ENCODE results near the gene AK5. TPM values are rescaled to one million over a fixed set of nuclear protein-coding genes. Genes with fewer than 3 reads are reported as not detected.

Gene AK5
- total and polyA plus RNA-seq, 3 experiments from 2014 or later: 0.46 to 3.4 (median 1.1) TPM

DNA sequence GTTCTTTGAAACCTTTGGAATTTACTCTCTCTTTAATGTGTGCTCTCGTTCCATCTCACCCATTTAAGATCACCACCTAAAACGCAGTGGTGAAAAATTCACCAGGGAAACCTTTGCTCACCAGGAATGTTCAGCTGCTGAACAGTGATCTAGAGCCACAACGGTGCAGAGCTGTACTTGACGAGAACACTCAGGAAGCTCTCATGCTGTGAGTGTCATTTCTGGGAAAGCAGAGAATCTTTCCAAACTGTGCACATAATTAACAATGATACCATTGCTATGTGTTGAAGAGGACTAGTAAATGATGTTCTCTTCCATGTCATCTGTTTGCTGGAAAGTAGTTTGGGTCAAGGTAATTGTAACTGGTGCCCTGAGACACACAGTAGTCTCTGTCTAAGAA is 283.5 kb downstream of the AK5 start:
- Histone ChIP-seq H3K27me3 (ENCODE audit: insufficient read depth, low read length, poor library complexity, severe bottlenecking) (no peaks in the 10 kb centered on the region), H3K36me3 (ENCODE audit: insufficient read depth, low read length) (peaks cover 13% of the 10 kb centered on the region), H3K9me3 (ENCODE audit: low read length) (no peaks in the 10 kb centered on the region), H3K4me1 (ENCODE audit: insufficient read depth, low read length) (no peaks in the 10 kb centered on the region), H3K4me3 (ENCODE audit: low read length) (no peak overlapping the region), H3K27ac (ENCODE audit: low read depth, low read length) (no peak overlapping the region)
- Mint-ChIP-seq H3K9me3 (no peaks in the 10 kb centered on the region), H3K27me3 (no peaks in the 10 kb centered on the region), H3K27ac (peak overlapping the region in 2 of 8 donors; percentile 11 to 33), H3K4me3 (no peak overlapping the region), H3K36me3 (peaks cover 15 to 78% (median 37%) of the 10 kb centered on the region in 3 donors), H3K4me1 (no peaks in the 10 kb centered on the region)
- ChIA-PET CTCF (no interaction called here), POLR2A (no interaction called here)
- DNase-seq: no peak

DNA sequence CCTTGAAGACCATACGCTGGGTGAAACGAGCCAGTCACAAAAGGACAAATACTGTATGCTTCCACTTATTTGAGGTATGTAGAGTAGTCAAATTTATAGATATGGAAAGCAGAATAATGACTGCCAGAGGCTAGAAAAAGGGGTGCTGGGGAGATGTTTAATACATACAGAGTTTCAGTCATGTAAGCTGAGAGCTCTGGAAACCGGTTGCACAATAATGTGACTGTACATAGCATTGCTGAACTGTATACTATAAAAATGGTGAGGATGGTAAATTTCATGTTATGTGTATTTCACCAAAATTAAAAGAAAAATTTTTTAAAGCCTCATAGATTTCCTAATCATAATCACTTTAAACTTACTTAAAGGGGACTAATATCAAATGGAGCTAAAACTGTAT is 289.8 kb downstream of the AK5 start:
- peaks cover 8% of the 10 kb centered on the region for H3K36me3 ChIP-seq (ENCODE audit: insufficient read depth, low read length)
- H3K4me1 ChIP-seq (ENCODE audit: insufficient read depth, low read length): no peaks in the 10 kb centered on the region
- no peaks in the 10 kb centered on the region for H3K4me1 Mint-ChIP-seq
- ChIA-PET POLR2A (interaction anchor here (0.7 kb wide), 1 partner anchor 23 kb away, joined by 7 read pairs; no protein-coding TSS in a partner anchor), CTCF (interaction anchor here (0.7 to 1.0 kb wide), 2 partner anchors 22 to 111 kb away, joined by 3 read pairs; partner anchors contain the start of gene ZZZ3)
- DNase-seq: no peak
- no peak overlapping the region for H3K27ac ChIP-seq (ENCODE audit: low read depth, low read length)
- H3K4me3 ChIP-seq (ENCODE audit: low read length): no peak overlapping the region
- no peak overlapping the region for H3K27ac Mint-ChIP-seq
- H3K27me3 Mint-ChIP-seq: no peaks in the 10 kb centered on the region
- no peak overlapping the region for H3K4me3 Mint-ChIP-seq
- no peaks in the 10 kb centered on the region for H3K9me3 Mint-ChIP-seq
- no peaks in the 10 kb centered on the region for H3K27me3 ChIP-seq (ENCODE audit: insufficient read depth, low read length, poor library complexity, severe bottlenecking)
- peaks cover 12 to 79% (median 36%) of the 10 kb centered on the region in 3 donors for H3K36me3 Mint-ChIP-seq
- no peaks in the 10 kb centered on the region for H3K9me3 ChIP-seq (ENCODE audit: low read length)

DNA sequence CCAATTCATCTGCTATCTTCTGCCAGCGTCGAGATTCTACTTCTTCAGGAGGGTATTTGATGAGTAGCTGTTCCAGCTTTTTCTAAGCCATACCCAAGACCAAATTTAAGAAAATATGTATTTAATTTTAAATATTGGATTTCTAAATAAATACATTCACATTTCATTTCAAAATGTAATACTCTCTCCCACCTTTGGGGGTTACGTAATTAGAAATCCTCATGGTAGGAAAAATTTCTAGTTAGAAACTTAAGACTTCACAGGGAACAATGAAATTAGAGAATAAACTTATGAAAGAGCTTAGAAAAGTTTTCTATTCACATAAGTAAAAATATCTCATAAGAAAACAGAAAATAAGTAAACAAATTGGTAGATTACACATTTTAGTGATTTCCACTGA is 297.7 kb downstream of the AK5 start:
- POLR2A ChIA-PET: no interaction called here

DNA sequence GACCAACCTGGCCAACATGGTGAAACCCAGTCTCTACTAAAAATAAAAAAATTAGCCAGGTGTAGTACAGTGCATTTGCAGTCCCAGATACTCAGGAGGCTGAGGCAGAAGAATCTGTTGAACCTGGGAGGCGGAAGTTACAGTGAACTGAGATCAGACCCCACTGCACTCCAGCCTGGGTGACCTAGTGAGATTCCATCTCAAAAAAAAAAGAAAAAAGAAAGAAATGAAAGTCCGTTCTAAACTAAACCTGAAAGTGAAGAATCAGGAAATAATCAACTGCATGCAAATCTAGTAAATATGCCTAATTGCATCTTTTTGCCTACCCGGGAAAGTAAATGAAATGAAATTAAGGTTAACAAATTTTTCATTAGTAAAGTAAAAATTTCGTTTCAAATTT is 301.1 kb downstream of the AK5 start:
- DNase-seq: no peak

More for the DNA sequence above, 297.7 kb downstream of the AK5 start:
- CTCF ChIA-PET: no interaction called here
- H3K27ac ChIP-seq (ENCODE audit: low read depth, low read length): no peak overlapping the region
- H3K27me3 ChIP-seq (ENCODE audit: insufficient read depth, low read length, poor library complexity, severe bottlenecking): no peaks in the 10 kb centered on the region
- H3K36me3 ChIP-seq (ENCODE audit: insufficient read depth, low read length): peaks cover 12% of the 10 kb centered on the region
- no peaks in the 10 kb centered on the region for H3K9me3 ChIP-seq (ENCODE audit: low read length)
- Mint-ChIP-seq H3K4me3 (no peak overlapping the region), H3K36me3 (peaks cover 5 to 82% (median 18%) of the 10 kb centered on the region in 3 donors), H3K4me1 (no peaks in the 10 kb centered on the region), H3K27ac (peak overlapping the region in 1 of 8 donors; percentile 15), H3K9me3 (no peaks in the 10 kb centered on the region), H3K27me3 (no peaks in the 10 kb centered on the region)
- no peak for DNase-seq
- no peak overlapping the region for H3K4me3 ChIP-seq (ENCODE audit: low read length)
- no peaks in the 10 kb centered on the region for H3K4me1 ChIP-seq (ENCODE audit: insufficient read depth, low read length)

DNA sequence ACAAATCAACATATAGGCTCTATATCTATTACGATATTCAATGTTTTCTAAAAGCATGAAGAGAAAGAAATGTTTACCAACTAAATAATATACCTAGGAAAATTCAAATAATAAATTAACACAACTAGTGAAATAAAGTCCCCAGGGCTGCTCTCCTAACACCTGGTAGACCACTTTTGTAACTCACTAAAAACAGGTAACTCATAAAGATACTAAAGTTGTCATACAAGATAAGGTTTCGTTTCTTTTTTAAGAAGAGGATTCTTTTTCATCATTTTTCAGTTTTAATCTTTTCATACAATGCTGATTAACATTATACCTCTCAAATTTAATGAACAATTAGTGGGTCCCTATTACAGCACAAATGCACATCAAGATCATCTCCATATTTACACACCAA is 301.7 kb downstream of the AK5 start:
- POLR2A ChIA-PET: no interaction called here

More for the DNA sequence above, 301.1 kb downstream of the AK5 start:
- H3K27me3 ChIP-seq (ENCODE audit: insufficient read depth, low read length, poor library complexity, severe bottlenecking): no peaks in the 10 kb centered on the region
- CTCF ChIA-PET: no interaction called here
- peak overlapping the region in 2 of 8 donors; percentile 24 to 57 for H3K27ac Mint-ChIP-seq
- H3K4me3 Mint-ChIP-seq: no peak overlapping the region
- no peak overlapping the region for H3K27ac ChIP-seq (ENCODE audit: low read depth, low read length)
- H3K9me3 ChIP-seq (ENCODE audit: low read length): no peaks in the 10 kb centered on the region
- no peaks in the 10 kb centered on the region for H3K27me3 Mint-ChIP-seq
- no peak overlapping the region for H3K4me3 ChIP-seq (ENCODE audit: low read length)
- peaks cover 10 to 69% (median 11%) of the 10 kb centered on the region in 3 donors for H3K36me3 Mint-ChIP-seq
- peaks cover 9 to 20% (median 18%) of the 10 kb centered on the region in 3 donors for H3K4me1 Mint-ChIP-seq
- no peaks in the 10 kb centered on the region for H3K9me3 Mint-ChIP-seq
- POLR2A ChIA-PET: no interaction called here
- H3K36me3 ChIP-seq (ENCODE audit: insufficient read depth, low read length): peaks cover 6% of the 10 kb centered on the region
- H3K4me1 ChIP-seq (ENCODE audit: insufficient read depth, low read length): no peaks in the 10 kb centered on the region

DNA sequence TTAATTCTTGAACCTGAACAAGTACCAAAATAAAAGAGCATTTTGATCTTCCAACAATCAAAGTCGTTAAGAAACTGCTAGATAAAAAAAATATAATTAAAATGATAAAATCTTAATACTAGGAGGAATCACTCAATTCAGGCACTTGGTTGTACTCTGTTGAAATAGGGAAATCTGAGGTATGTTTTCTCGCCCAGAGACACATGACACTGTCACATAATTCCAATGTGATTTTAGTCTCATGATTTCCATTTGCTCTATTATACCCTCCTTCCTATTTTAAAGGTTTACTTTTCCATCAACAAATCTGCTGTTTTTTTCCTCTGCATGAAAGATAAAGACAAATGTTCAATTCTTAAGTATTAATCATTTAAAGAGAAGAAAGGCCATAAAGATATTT is 303.1 kb downstream of the AK5 start:
- no peaks in the 10 kb centered on the region for H3K9me3 Mint-ChIP-seq

More for the DNA sequence above, 301.7 kb downstream of the AK5 start:
- Mint-ChIP-seq H3K27me3 (no peaks in the 10 kb centered on the region), H3K4me1 (peaks cover 9 to 20% (median 18%) of the 10 kb centered on the region in 3 donors), H3K9me3 (no peaks in the 10 kb centered on the region), H3K36me3 (peaks cover 10 to 71% (median 16%) of the 10 kb centered on the region in 3 donors), H3K27ac (no peak overlapping the region), H3K4me3 (no peak overlapping the region)
- Histone ChIP-seq H3K27me3 (ENCODE audit: insufficient read depth, low read length, poor library complexity, severe bottlenecking) (no peaks in the 10 kb centered on the region), H3K9me3 (ENCODE audit: low read length) (no peaks in the 10 kb centered on the region), H3K27ac (ENCODE audit: low read depth, low read length) (no peak overlapping the region), H3K36me3 (ENCODE audit: insufficient read depth, low read length) (peaks cover 6% of the 10 kb centered on the region), H3K4me3 (ENCODE audit: low read length) (no peak overlapping the region), H3K4me1 (ENCODE audit: insufficient read depth, low read length) (no peaks in the 10 kb centered on the region)
- no peak for DNase-seq
- CTCF ChIA-PET: no interaction called here

DNA sequence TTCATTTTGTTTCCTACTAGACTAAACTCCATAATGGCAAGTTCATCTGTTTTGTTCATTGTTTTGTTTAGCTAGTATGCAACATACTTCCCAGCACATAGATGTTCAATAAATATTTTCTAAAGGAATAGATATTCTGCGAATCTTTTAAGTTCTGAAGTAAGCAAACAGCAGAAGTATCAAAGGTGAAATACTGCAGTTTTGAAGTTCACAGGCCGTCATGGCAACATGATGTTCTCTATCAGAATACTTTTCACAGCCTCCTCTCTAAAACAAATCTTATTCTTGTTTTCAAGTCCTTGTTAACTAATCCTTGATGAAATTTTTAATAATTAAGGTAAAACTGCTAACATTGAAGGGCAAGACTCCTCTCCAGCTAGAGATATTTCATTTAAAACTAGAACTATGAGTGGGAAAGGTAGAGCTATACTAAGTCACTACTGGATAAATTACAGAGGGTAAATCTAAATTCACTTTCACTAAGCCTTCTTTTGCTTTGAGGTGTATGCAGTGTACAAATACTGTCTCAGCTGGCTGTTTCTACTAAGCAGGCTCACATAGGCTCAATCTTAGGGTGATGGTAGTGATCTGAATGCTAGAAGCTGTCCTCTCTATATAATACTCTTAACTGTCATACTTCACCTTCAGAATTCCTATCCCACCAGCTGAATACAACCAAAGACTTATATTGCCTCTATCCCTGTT is 303.9 kb downstream of the AK5 start:
- Histone ChIP-seq H3K27me3 (ENCODE audit: insufficient read depth, low read length, poor library complexity, severe bottlenecking) (no peaks in the 10 kb centered on the region), H3K9me3 (ENCODE audit: low read length) (no peaks in the 10 kb centered on the region), H3K36me3 (ENCODE audit: insufficient read depth, low read length) (peaks cover 6% of the 10 kb centered on the region), H3K4me1 (ENCODE audit: insufficient read depth, low read length) (no peaks in the 10 kb centered on the region), H3K4me3 (ENCODE audit: low read length) (no peak overlapping the region), H3K27ac (ENCODE audit: low read depth, low read length) (no peak overlapping the region)
- POLR2A ChIA-PET: no interaction called here
- DNase-seq: no peak
- Mint-ChIP-seq H3K9me3 (no peaks in the 10 kb centered on the region), H3K4me3 (no peak overlapping the region), H3K27ac (peak overlapping the region in 5 of 8 donors; percentile 12 to 80 (median 55)), H3K4me1 (peaks cover 13 to 24% (median 18%) of the 10 kb centered on the region in 3 donors), H3K27me3 (no peaks in the 10 kb centered on the region), H3K36me3 (peaks cover 5 to 56% (median 14%) of the 10 kb centered on the region in 3 donors)
- CTCF ChIA-PET: interaction anchor here (1.4 to 2.2 kb wide), 2 partner anchors 9 to 29 kb away, joined by 3 to 7 read pairs; no protein-coding TSS in a partner anchor

More for the DNA sequence above, 303.1 kb downstream of the AK5 start:
- Histone ChIP-seq H3K4me1 (ENCODE audit: insufficient read depth, low read length) (no peaks in the 10 kb centered on the region), H3K4me3 (ENCODE audit: low read length) (no peak overlapping the region), H3K27me3 (ENCODE audit: insufficient read depth, low read length, poor library complexity, severe bottlenecking) (no peaks in the 10 kb centered on the region), H3K9me3 (ENCODE audit: low read length) (no peaks in the 10 kb centered on the region), H3K27ac (ENCODE audit: low read depth, low read length) (no peak overlapping the region), H3K36me3 (ENCODE audit: insufficient read depth, low read length) (peaks cover 6% of the 10 kb centered on the region)
- Mint-ChIP-seq H3K4me1 (peaks cover 11 to 20% (median 18%) of the 10 kb centered on the region in 3 donors), H3K27ac (peak overlapping the region in 2 of 8 donors; percentile 19 to 43), H3K36me3 (peaks cover 10 to 62% (median 14%) of the 10 kb centered on the region in 3 donors), H3K27me3 (no peaks in the 10 kb centered on the region), H3K4me3 (no peak overlapping the region)
- DNase-seq: no peak
- CTCF ChIA-PET: no interaction called here
- POLR2A ChIA-PET: no interaction called here

DNA sequence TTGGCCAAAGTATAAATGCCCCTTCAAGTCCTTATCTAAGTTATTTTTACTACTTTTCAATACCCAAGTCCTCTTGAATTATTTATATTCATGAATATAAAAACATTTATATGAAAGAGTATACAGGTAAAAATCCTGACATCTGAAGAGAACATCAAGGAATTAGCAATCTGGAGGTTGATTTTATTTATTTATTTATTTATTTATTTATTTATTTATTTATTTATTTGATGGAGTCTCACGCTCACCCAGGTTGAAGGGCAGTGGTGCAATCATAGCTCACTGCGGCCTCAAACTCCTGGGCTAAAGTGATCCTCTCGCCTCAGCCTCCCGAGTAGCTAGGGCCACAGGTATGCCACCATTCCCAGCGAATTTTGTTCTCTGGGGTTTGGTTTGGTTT is 307.4 kb downstream of the AK5 start:
- Mint-ChIP-seq H3K27ac (no peak overlapping the region), H3K36me3 (peaks cover 5 to 38% (median 11%) of the 10 kb centered on the region in 3 donors), H3K4me1 (peaks cover 20 to 35% (median 33%) of the 10 kb centered on the region in 3 donors), H3K9me3 (no peaks in the 10 kb centered on the region), H3K27me3 (no peaks in the 10 kb centered on the region), H3K4me3 (no peak overlapping the region)
- H3K27me3 ChIP-seq (ENCODE audit: insufficient read depth, low read length, poor library complexity, severe bottlenecking): no peaks in the 10 kb centered on the region
- DNase-seq: no peak
- CTCF ChIA-PET: no interaction called here
- POLR2A ChIA-PET: no interaction called here
- no peak overlapping the region for H3K4me3 ChIP-seq (ENCODE audit: low read length)
- no peak overlapping the region for H3K27ac ChIP-seq (ENCODE audit: low read depth, low read length)
- H3K36me3 ChIP-seq (ENCODE audit: insufficient read depth, low read length): no peaks in the 10 kb centered on the region
- H3K4me1 ChIP-seq (ENCODE audit: insufficient read depth, low read length): no peaks in the 10 kb centered on the region
- no peaks in the 10 kb centered on the region for H3K9me3 ChIP-seq (ENCODE audit: low read length)

All from CD8-positive, alpha-beta memory T cell (primary cell).